ENCODE results near the gene MSH3. TPM values are rescaled to one million over a fixed set of nuclear protein-coding genes. Genes with fewer than 3 reads are reported as not detected.

The MSH3 gene
- 10 to 100 TPM in 1 of 2 donors, 1 to 10 TPM in 1; 9.2 to 10.9 TPM for total RNA-seq

GRCh38 chr5:80654391-80655230 is at the start of gene MSH3, which contains the start of gene DHFR:
Gene MSH3, plus strand, starts transcription at chr5:80654652. Its CDS starts 76 bp downstream, at chr5:80654728.
Gene DHFR, minus strand, starts transcription at chr5:80654983. Its CDS starts 494 bp downstream, at chr5:80654489.
- intact Hi-C loops (cut with DNase I): loop anchor here (10.0 kb wide), 1 partner anchor 170 kb away; the partner anchor contains the start of gene FAM151B
- peak; percentile 36 to 68 (median 65) for TF ChIP-seq POLR2A (IDR thresholded peaks at IDR 0.05)
- peak in 2 of 7 experiments; percentile 21 to 39 for TF ChIP-seq CTCF (IDR thresholded peaks at IDR 0.05)

GRCh38 chr5:80607343-80607742 is 47.1 kb upstream of the MSH3 start:
- H3K36me3 ChIP-seq (replicated peaks in 1 of 2; ENCODE audit: insufficient read depth in 1 of 2, low read depth in 2 of 2): no peaks in the 10 kb centered on the region
- DNase-seq (no peak), ATAC-seq (no peak)
- H3K9me3 ChIP-seq: no peaks in the 10 kb centered on the region
- no peaks in the 10 kb centered on the region for H3K27me3 ChIP-seq
- intact Hi-C loops (cut with DNase I): no loop called here
- no peaks in the 10 kb centered on the region for H3K4me1 ChIP-seq
- no peak overlapping the region for H3K27ac ChIP-seq
- TF ChIP-seq CTCF (IDR thresholded peaks at IDR 0.05) (no peak), POLR2A (IDR thresholded peaks at IDR 0.05) (no peak)
- H3K4me3 ChIP-seq: no peak overlapping the region

More at GRCh38 chr5:80654391-80655230, at the start of gene MSH3, which contains the start of gene DHFR:
- peak; percentile 82 to 91 (median 88) for DNase-seq
- Histone ChIP-seq H3K27me3 (no peaks in the 10 kb centered on the region), H3K4me3 (peak within 1 kb of the TSS; percentile 83 to 85), H3K4me1 (peaks cover 25% of the 10 kb centered on the region), H3K9me3 (no peaks in the 10 kb centered on the region), H3K36me3 (replicated peaks in 1 of 2; ENCODE audit: insufficient read depth in 1 of 2, low read depth in 2 of 2) (peaks cover 0 to 11% of the 10 kb centered on the region in 2 donors), H3K27ac (peak within 1 kb of the TSS; percentile 79 to 98 (median 94))
- 0% methylated on average over 6 to 55 of the region's 74 CpGs for whole genome bisulfite sequencing, 2 donors
- ATAC-seq: peak; percentile 63

GRCh38 chr5:80607832-80608231 is 46.6 kb upstream of the MSH3 start:
- no peaks in the 10 kb centered on the region for H3K36me3 ChIP-seq (replicated peaks in 1 of 2; ENCODE audit: insufficient read depth in 1 of 2, low read depth in 2 of 2)
- H3K27me3 ChIP-seq: no peaks in the 10 kb centered on the region
- no peak for DNase-seq
- no peak overlapping the region for H3K27ac ChIP-seq
- H3K4me3 ChIP-seq: no peak overlapping the region
- no peak for ATAC-seq
- no peaks in the 10 kb centered on the region for H3K4me1 ChIP-seq
- H3K9me3 ChIP-seq: no peaks in the 10 kb centered on the region
- TF ChIP-seq CTCF (IDR thresholded peaks at IDR 0.05) (no peak), POLR2A (IDR thresholded peaks at IDR 0.05) (no peak)
- intact Hi-C loops (cut with DNase I): no loop called here

- DNase-seq (no peak), ATAC-seq (no peak)
- no peaks in the 10 kb centered on the region for H3K9me3 ChIP-seq
- H3K4me3 ChIP-seq: no peak overlapping the region
- WGBS, 2 donors: 96% methylated on average over 1 of the region's 1 CpG
- no peak for TF ChIP-seq POLR2A (IDR thresholded peaks at IDR 0.05)
- TF ChIP-seq CTCF (IDR thresholded peaks at IDR 0.05): no peak
- no peaks in the 10 kb centered on the region for H3K36me3 ChIP-seq (replicated peaks in 1 of 2; ENCODE audit: insufficient read depth in 1 of 2, low read depth in 2 of 2)
- H3K27ac ChIP-seq: no peak overlapping the region
- H3K27me3 ChIP-seq: no peaks in the 10 kb centered on the region
- H3K4me1 ChIP-seq: no peaks in the 10 kb centered on the region
- intact Hi-C loops (cut with DNase I): no loop called here
Measured at GRCh38 chr5:80608731-80609130, 45.7 kb upstream of the MSH3 start.

Data from body of pancreas (tissue), 4 donors.